NOMO-1 treated with dmso at 0.1 percent for 144 hours (cell line): ENCODE measurements around the gene SLC2A14.
"Not testable (repeated sequence)": the region's sequence is repeated elsewhere in the genome, so short reads cannot be mapped to it uniquely, and the experiment has no call there.

Source experiments
- DNase-seq: peaks from one replicate; lab custom pipeline; 2025; ENCODE audit not compliant: unreplicated experiment; lab: John Stamatoyannopoulos, UW

SLC2A14 gene

GRCh38 chr12:7870335-7870734 is 2.4 kb downstream of the SLC2A14 start:
- DNase-seq, result no peak

GRCh38 chr12:7869137-7869536 is 3.6 kb downstream of the SLC2A14 start:
- no peak for DNase-seq

GRCh38 chr12:7868391-7868790 is 4.3 kb downstream of the SLC2A14 start:
- DNase-seq, result no peak

GRCh38 chr12:7864601-7865150 is 8.0 kb downstream of the SLC2A14 start:
- no peak for DNase-seq

- DNase-seq, result peak; percentile 52
Observed at GRCh38 chr12:7862814-7863348, 9.8 kb downstream of the SLC2A14 start.

- DNase-seq, result not testable (repeated sequence)
Observed at GRCh38 chr12:7862301-7862700, 10.4 kb downstream of the SLC2A14 start.

- no peak for DNase-seq
Observed at GRCh38 chr12:7859552-7859951, 13.2 kb downstream of the SLC2A14 start.

- DNase-seq, result no peak
Observed at GRCh38 chr12:7857971-7858370, 14.7 kb downstream of the SLC2A14 start.

- DNase-seq, result no peak
Observed at GRCh38 chr12:7856516-7856915, 16.2 kb downstream of the SLC2A14 start.

GRCh38 chr12:7853557-7853956 is 19.2 kb downstream of the SLC2A14 start:
- DNase-seq, result no peak

- DNase-seq, result not testable (repeated sequence)
Observed at GRCh38 chr12:7851622-7852081, 21.1 kb downstream of the SLC2A14 start.

GRCh38 chr12:7850099-7850498 is 22.6 kb downstream of the SLC2A14 start:
- DNase-seq, result not testable (repeated sequence)

GRCh38 chr12:7848098-7848422 is 24.7 kb downstream of the SLC2A14 start:
- DNase-seq, result not testable (repeated sequence)

GRCh38 chr12:7847226-7848097 is 25.3 kb downstream of the SLC2A14 start:
- not testable (repeated sequence) for DNase-seq

- DNase-seq, result no peak
Observed at GRCh38 chr12:7844116-7844515, 28.6 kb downstream of the SLC2A14 start.

- not testable (repeated sequence) for DNase-seq
Observed at GRCh38 chr12:7843583-7843982, 29.1 kb downstream of the SLC2A14 start.

GRCh38 chr12:7843149-7843548 is 29.6 kb downstream of the SLC2A14 start:
- not testable (repeated sequence) for DNase-seq

GRCh38 chr12:7842444-7842843 is 30.3 kb downstream of the SLC2A14 start:
- not testable (repeated sequence) for DNase-seq

- not testable (repeated sequence) for DNase-seq
Observed at GRCh38 chr12:7839848-7840247, 32.9 kb downstream of the SLC2A14 start.

- not testable (repeated sequence) for DNase-seq
Observed at GRCh38 chr12:7839226-7839625, 33.5 kb downstream of the SLC2A14 start.

- no peak for DNase-seq
Observed at GRCh38 chr12:7837366-7837765, 35.3 kb downstream of the SLC2A14 start.

- no peak for DNase-seq
Observed at GRCh38 chr12:7835766-7836165, 36.9 kb downstream of the SLC2A14 start.
